ENCODE data around the gene DNAJB14. TPM values are rescaled to one million over a fixed set of nuclear protein-coding genes. Genes with fewer than 3 reads are reported as not detected.

DNAJB14 gene
- polyA plus RNA-seq, 1 of the 3 experiments (the other 2 are of a cell fraction): 23.8 TPM

- TF ChIP-seq TCF12 (IDR thresholded peaks at IDR 0.05): no peak
- TF ChIP-seq SIN3A (IDR thresholded peaks at IDR 0.05; ENCODE audit: borderline replicate concordance, low read depth, low read length): no peak
- TF ChIP-seq, protein P1, sequence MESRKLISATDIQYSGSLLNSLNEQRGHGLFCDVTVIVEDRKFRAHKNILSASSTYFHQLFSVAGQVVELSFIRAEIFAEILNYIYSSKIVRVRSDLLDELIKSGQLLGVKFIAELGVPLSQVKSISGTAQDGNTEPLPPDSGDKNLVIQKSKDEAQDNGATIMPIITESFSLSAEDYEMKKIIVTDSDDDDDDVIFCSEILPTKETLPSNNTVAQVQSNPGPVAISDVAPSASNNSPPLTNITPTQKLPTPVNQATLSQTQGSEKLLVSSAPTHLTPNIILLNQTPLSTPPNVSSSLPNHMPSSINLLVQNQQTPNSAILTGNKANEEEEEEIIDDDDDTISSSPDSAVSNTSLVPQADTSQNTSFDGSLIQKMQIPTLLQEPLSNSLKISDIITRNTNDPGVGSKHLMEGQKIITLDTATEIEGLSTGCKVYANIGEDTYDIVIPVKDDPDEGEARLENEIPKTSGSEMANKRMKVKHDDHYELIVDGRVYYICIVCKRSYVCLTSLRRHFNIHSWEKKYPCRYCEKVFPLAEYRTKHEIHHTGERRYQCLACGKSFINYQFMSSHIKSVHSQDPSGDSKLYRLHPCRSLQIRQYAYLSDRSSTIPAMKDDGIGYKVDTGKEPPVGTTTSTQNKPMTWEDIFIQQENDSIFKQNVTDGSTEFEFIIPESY (IDR thresholded peaks at IDR 0.05; ENCODE audit: borderline replicate concordance, low read depth): no peak
- TF ChIP-seq POLR2AphosphoS5 (IDR thresholded peaks at IDR 0.05; ENCODE audit: low read depth, low read length): no peak
- TF ChIP-seq EZH2phosphoT487 (IDR thresholded peaks at IDR 0.05; ENCODE audit: borderline replicate concordance, low read depth): no peak
- TF ChIP-seq, protein P2, sequence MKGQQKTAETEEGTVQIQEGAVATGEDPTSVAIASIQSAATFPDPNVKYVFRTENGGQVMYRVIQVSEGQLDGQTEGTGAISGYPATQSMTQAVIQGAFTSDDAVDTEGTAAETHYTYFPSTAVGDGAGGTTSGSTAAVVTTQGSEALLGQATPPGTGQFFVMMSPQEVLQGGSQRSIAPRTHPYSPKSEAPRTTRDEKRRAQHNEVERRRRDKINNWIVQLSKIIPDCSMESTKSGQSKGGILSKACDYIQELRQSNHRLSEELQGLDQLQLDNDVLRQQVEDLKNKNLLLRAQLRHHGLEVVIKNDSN (IDR thresholded peaks at IDR 0.05; ENCODE audit: borderline replicate concordance, low read depth): no peak
- TF ChIP-seq NFIC (IDR thresholded peaks at IDR 0.05; ENCODE audit: borderline replicate concordance): no peak
- TF ChIP-seq SMC3 (IDR thresholded peaks at IDR 0.05; ENCODE audit: low read depth, low read length): peak; percentile 50
These were observed 61.3 kb downstream of the DNAJB14 start (continued) for GRCh38 chr4:99885063-99885664.

DNA sequence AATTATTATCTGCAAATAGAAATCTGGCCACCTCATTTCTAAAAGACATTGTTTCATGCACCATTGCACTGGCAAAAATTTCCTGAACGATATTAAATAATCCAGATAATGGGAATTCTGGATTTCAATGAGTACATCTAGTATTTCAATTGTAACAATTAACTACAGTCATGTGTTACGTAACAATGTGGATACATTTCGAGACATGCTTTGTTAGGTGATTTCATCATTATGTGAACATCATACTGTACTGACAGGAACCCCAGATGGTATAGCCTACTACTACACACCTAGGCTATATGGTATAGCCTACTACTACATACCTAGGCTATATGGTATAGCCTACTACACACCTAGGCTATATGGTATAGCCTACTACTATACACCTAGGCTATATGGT lies 67.0 kb downstream of the DNAJB14 start:
- Histone ChIP-seq H3K79me2 (ENCODE audit: insufficient read depth) (no peaks in the 10 kb centered on the region; the same call in 1 of the 2 replicates), H2AFZ (ENCODE audit: low read depth) (no peak overlapping the region), H3K27ac (ENCODE audit: low read depth in 2 of 2, low read length in 1 of 2) (no peak overlapping the region), H3F3A (replicated peaks; ENCODE audit: insufficient read depth) (peaks cover 5% of the 10 kb centered on the region), H4K20me1 (ENCODE audit: insufficient read depth) (no peaks in the 10 kb centered on the region), H3K4me1 (ENCODE audit: control insufficient read depth in 1 of 2, insufficient read depth in 2 of 2, low read depth in 1 of 2, low read length in 1 of 2) (no peaks in the 10 kb centered on the region), H3K4me3 (ENCODE audit: low read depth in 2 of 2, low read length in 1 of 2) (no peak overlapping the region), H3K4me2 (no peak overlapping the region), H3K9me3 (no peaks in the 10 kb centered on the region), H3K27me3 (ENCODE audit: insufficient read depth) (no peaks in the 10 kb centered on the region), H3K9me2 (no peaks in the 10 kb centered on the region), H3K36me3 (replicated peaks in 1 of 2; ENCODE audit: control insufficient read depth in 1 of 2, insufficient read depth in 2 of 2, low read length in 1 of 2) (peaks cover 57 to 65% of the 10 kb centered on the region in 2 experiments), H3K9ac (no peak overlapping the region)
- CTCF ChIA-PET: interaction anchor here (2.0 kb wide), 1 partner anchor 71 kb away, joined by 9 read pairs; no protein-coding TSS in a partner anchor
- no peak for DNase-seq
- POLR2A ChIA-PET: no interaction called here
- TF ChIP-seq GABPA (IDR thresholded peaks at IDR 0.05; ENCODE audit: low read depth) (no peak), YY1 (IDR thresholded peaks at IDR 0.05; ENCODE audit: low read depth) (no peak), NFIC (IDR thresholded peaks at IDR 0.05; ENCODE audit: borderline replicate concordance) (no peak), MXI1 (IDR thresholded peaks at IDR 0.05; ENCODE audit: low read depth, low read length) (no peak), MEF2A (IDR thresholded peaks at IDR 0.05; ENCODE audit: borderline replicate concordance, low read depth) (no peak), TCF12 (IDR thresholded peaks at IDR 0.05) (no peak), SMC3 (IDR thresholded peaks at IDR 0.05; ENCODE audit: low read depth, low read length) (no peak), TAF1 (IDR thresholded peaks at IDR 0.05; ENCODE audit: borderline replicate concordance, low read depth, low read length) (no peak), FOSL2 (IDR thresholded peaks at IDR 0.05; ENCODE audit: borderline replicate concordance, low read depth) (no peak), EZH2phosphoT487 (IDR thresholded peaks at IDR 0.05; ENCODE audit: borderline replicate concordance, low read depth) (no peak), RXRA (IDR thresholded peaks at IDR 0.05; ENCODE audit: borderline replicate concordance, low read depth) (no peak), TEAD4 (IDR thresholded peaks at IDR 0.05; ENCODE audit: borderline replicate concordance, insufficient read depth) (no peak), IRF3 (IDR thresholded peaks at IDR 0.05; ENCODE audit: low read depth, low read length) (no peak), RAD21 (IDR thresholded peaks at IDR 0.05; ENCODE audit: low read length) (no peak)
- TF ChIP-seq, protein P3, sequence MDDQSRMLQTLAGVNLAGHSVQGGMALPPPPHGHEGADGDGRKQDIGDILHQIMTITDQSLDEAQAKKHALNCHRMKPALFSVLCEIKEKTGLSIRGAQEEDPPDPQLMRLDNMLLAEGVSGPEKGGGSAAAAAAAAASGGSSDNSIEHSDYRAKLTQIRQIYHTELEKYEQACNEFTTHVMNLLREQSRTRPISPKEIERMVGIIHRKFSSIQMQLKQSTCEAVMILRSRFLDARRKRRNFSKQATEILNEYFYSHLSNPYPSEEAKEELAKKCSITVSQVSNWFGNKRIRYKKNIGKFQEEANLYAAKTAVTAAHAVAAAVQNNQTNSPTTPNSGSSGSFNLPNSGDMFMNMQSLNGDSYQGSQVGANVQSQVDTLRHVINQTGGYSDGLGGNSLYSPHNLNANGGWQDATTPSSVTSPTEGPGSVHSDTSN (IDR thresholded peaks at IDR 0.05): no peak
- TF ChIP-seq, protein P2 (IDR thresholded peaks at IDR 0.05; ENCODE audit: borderline replicate concordance, low read depth): no peak
- 95% methylated on average over 3 of the region's 3 CpGs for WGBS (ENCODE audit: low lambda C conversion rate)

Data from SK-N-SH (cell line).